T follicular helper cell (primary cell): ENCODE measurements around the gene IGF1R.
A peak's percentile ranks its signal among the peaks of the same experiment; 100 is the strongest.

Experiments used
- DNase-seq: peaks from one replicate; pipeline ENCODE4 v3.0.0-alpha.2; 2020; ENCODE audit warnings: low read depth

Gene IGF1R

GRCh38 chr15:98648654-98649471, 524 bp downstream of the IGF1R start:
- DNase-seq, result peak; percentile 16

DNA sequence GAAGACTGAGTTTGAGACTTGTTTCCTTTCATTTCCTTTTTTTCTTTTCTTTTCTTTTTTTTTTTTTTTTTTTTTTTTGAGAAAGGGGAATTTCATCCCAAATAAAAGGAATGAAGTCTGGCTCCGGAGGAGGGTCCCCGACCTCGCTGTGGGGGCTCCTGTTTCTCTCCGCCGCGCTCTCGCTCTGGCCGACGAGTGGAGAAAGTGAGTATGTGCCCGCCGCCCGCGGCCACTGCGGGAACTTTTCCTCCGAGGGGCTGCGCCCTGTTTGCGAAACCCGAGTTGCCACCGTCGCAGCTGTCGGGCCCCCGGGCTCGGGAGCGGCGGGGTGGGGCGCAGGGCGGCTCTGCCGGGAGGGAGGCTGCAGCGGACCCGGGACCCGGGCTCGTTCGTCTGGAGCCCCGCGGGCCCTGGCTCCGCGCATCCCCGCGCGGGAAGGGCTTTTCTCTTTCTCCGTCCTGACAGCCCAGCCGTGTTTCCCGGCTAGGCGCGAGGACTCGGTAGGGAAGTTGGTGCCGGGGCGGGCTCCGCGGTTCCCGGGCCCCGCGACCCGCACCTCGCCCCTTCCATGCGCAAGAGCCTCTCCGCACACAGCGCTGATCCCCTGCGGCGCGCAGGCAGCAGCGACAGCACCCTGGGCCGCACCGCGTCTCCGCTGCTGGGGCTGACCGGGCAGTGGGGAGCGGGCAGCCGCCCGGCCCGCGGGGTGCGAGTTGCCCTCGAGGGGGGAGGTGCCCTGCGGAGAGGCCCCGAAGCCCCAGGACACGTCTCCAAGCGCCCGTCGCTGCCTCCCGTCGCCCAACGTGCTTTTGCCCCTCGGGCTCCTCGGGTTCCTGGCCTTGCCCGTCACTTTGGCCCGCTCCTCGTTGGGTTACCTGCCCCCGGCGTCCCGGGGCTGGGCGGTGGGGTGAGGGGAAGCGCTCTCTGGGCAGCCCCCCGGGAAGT, 1.4 kb downstream of the IGF1R start:
- peak; percentile 13 for DNase-seq

GRCh38 chr15:98650417-98651035, 2.2 kb downstream of the IGF1R start:
- peak; percentile 32 for DNase-seq

- peak; percentile 5 for DNase-seq
These were observed 2.7 kb downstream of the IGF1R start for GRCh38 chr15:98651036-98651481.

DNA sequence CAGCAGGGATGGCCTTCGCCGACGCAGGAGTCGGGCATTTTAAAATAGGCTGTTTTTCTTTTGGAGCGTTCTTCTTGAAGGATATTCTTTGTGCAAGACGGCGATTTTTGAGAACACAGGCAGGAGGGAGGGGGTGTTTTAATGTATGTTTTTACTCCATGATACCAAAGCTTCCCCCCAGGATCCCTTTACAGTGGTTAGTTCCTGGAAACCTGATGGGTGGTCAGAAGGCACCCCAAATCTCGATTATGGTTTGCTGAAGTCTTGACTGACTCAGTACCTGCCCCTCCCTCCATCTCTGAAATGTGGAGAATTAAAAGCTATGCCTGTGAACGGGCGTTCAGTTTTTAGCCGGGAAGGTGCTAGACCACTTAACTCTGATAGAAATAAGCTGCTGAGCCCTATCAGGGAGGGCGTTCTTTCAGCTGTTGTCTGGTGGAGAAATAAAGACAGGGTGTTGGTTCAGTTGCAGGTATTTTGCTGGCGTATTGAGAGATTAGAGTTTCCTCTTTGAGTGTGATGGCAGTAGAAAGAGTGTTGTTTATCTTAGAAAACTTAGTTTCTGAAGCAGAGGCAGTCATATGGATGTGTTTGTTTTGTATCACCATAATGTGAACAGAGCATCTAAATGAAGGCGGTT, 3.4 kb downstream of the IGF1R start:
- no peak for DNase-seq

GRCh38 chr15:98653686-98654085, 5.3 kb downstream of the IGF1R start:
- no peak for DNase-seq

DNA sequence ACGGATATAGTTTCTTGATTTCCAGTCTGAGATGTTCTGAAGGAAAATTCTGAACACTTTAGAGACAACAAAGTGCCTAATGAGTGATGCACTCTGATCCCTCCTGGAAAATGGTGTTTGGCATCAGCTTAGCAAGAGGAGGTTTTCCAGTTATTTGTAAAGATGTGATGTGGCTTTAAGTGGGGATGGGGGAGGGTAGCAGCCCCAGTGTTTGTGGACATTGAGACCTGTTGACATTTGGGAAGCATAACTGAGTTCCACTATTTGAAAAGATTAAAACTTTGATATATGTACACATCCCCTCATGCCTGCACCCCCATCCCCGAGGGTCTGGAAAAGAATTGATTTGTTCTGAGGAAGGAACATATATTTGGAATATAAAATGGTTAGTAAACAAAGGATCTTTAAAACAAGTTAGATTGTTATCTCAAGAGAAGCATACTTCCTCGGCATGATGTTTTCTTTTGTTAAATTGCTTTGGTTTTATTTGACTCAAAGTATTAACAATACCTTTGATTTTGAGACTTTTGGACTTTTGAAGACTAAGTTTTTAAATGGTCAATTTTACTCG, 6.5 kb downstream of the IGF1R start:
- no peak for DNase-seq

DNA sequence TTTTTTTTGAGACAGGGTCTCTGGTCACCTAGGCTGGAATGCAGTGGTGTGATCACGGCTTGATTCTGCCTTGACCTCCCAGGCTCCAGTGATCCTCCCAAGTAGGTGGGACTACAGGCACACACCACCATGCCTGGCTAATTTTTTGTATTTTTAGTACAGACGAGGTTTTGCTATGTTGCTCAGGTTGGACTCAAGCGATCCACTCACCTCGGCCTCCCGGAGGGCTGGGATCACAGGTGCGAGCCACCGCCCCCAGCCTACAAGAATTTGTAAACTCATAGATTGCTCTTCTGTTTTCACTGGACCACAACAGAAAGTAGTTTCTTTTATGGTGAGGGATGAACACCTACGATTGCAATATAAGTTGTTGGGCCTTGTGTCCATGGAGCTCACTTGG, 7.4 kb downstream of the IGF1R start:
- DNase-seq, result no peak

DNA sequence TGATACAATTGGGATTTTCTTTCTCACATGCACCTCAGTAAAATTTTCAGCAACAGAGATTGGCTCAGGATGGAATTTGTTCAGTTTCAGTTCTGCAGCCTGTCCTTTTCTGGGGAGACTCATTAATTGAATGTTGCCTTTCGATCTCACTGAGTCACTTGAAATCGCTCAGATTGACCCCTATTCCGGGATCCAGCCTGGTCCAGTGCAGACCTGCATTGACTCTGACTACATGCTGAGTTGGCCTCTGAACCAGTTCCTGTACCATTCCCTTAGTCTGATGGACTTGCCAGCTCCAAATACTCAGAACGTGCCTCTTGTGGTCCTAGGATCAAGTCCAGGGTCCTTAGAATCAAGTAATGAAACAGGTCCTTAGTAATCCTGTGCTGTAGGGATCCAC, 9.4 kb downstream of the IGF1R start:
- DNase-seq, result no peak

GRCh38 chr15:98658831-98659699, 10.7 kb downstream of the IGF1R start:
- peak; percentile 5 for DNase-seq

GRCh38 chr15:98660055-98660454, 11.7 kb downstream of the IGF1R start:
- no peak for DNase-seq

DNA sequence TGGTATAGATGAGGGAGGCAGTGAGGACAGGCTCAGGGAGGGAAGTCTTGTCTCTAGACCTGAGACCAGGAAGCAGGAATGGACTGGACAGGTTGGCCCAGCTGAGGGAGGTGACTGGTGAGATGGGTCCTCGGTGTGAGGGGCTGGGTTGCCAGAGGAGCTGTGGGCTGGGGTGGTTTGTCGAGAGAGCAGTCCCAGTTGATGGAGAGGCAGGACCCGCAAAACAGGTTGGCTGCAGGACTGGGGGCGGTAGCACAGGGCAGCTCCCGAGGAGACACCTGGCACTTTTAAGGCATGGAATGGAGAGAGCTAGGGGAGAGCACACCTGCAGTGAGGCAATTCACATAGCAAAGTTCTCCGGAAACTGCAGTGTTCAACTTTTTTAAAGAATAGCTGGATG, 14.7 kb downstream of the IGF1R start:
- DNase-seq, result no peak

GRCh38 chr15:98663606-98664005, 15.3 kb downstream of the IGF1R start:
- no peak for DNase-seq

GRCh38 chr15:98666441-98666840, 18.1 kb downstream of the IGF1R start:
- DNase-seq, result no peak

DNA sequence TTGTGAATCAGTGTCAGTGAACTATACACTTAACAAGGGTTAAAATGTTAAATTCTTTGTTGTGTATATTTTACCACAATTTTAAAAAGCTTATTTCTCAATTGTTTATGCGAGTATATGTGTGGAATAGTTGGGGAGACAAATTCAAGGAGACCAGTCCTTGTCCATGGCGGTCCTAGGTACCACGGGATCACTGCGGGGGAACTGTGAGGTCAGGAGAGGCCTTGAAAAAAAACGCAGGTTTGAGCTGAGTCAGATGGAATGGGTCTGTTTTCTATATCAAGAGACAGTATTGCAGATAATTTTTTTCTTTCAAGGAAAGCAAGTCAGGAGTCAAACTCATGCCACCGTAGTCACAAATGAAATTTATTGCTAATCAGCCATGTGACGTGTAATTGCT, 18.5 kb downstream of the IGF1R start:
- no peak for DNase-seq

GRCh38 chr15:98667521-98668179, 19.3 kb downstream of the IGF1R start:
- no peak for DNase-seq

DNA sequence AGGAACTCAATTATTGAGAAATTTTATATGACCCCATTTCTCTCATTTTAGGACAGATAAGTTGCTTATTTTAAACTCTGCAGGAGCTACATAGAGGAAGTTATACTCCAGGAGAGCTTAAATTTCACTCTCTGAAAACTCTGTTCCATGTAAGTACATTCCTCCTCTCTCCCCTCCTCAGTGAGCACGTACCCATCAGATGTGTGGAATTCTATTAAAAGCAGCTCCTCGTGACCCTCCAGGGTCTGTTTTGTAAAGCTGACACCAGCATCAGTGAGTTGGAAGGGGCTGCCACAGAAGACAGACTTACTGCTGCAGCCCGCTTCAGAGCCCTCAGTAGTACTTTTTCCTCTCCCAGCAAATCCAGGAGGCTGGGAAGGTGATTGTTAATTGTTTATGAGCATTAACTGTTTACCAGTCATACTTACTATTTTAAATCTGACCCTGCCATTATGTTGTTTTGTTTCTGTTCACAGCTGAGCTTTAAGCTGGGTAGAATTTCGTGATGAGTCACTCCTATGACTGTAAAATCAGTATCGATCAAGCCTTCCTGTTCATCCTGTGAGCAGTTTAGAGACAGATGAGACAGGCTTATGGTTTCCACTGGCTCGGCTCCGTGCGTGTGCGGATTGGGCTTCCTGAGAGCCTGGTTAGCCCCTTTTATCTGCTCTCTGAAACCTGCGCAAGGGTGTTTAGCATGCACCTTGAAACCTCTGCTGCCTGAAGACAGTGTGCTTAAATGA, 20.4 kb downstream of the IGF1R start:
- DNase-seq, result peak; percentile 3

DNA sequence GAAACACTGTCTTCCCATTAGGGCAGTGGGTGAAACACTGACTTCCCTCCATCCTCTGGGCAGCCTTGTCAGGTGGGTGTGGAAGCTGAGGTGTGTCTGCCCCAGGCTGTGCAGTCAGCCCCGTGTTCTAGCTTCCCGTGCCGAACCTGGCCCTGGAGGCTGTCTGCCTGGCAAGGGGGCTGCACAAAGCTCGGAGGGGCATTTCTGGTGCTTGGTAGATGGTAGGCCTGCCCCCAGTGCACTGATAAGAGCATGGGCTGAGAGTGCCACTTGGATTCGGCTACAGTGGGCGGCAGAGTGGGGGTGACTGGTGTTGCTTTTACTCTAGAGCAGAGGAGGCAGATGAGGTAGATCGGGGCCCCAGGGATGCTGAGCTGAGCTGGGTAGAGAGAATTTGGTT, 21.3 kb downstream of the IGF1R start:
- DNase-seq, result no peak
